Neural cell (in vitro differentiated cells): ENCODE results near the gene KIF1B. TPM values are rescaled to one million over a fixed set of nuclear protein-coding genes. Genes with fewer than 3 reads are reported as not detected.

Source experiments
- H2AFZ ChIP-seq: fragments of 200-600, 300-800 bp; sonication (generic), shearing (Covaris generic); 2 replicates; pipeline ENCODE4 v1.6.0; 2014; ENCODE audit warnings: low read depth, mild to moderate bottlenecking, antibody characterized with exemption, low read length, moderate library complexity
- H3F3A ChIP-seq: fragments of 200-600 bp; shearing (Covaris generic); 2 replicates; pipeline ENCODE4 v1.6.1; 2016; ENCODE audit warnings: mild to moderate bottlenecking, moderate library complexity, mixed read lengths, antibody characterized with exemption, low read length; ENCODE audit not compliant: insufficient read depth, poor library complexity, severe bottlenecking
- H3K27ac ChIP-seq: fragments of 200-600, 300-800 bp; sonication (generic), shearing (Covaris generic); 2 replicates; pipeline ENCODE4 v1.5.1; 2014; ENCODE audit warnings: mild to moderate bottlenecking, low read length, moderate library complexity
- H3K27me3 ChIP-seq: fragments of 300-800, 200-600 bp; sonication (generic), shearing (Covaris generic); 2 replicates; pipeline ENCODE4 v1.6.0; 2014; ENCODE audit warnings: mild to moderate bottlenecking, low read depth, low read length, moderate library complexity; ENCODE audit not compliant: insufficient read depth
- H3K36me3 ChIP-seq: fragments of 300-800, 200-600 bp; sonication (generic), shearing (Covaris generic); 2 replicates; pipeline ENCODE4 v1.5.1; 2014; ENCODE audit warnings: mild to moderate bottlenecking, antibody characterized with exemption, low read length, moderate library complexity; ENCODE audit not compliant: insufficient read depth
- H3K4me2 ChIP-seq: fragments of 300-800, 200-600 bp; sonication (generic), shearing (Covaris generic); 2 replicates; pipeline ENCODE4 v1.6.0; 2014; ENCODE audit warnings: mild to moderate bottlenecking, low read length
- H3K4me3 ChIP-seq: fragments of 300-800, 200-600 bp; sonication (generic), shearing (Covaris generic); 2 replicates; pipeline ENCODE4 v1.5.1; 2014; ENCODE audit warnings: mild to moderate bottlenecking, low read length, moderate library complexity
- H3K79me2 ChIP-seq: fragments of 200-600 bp; shearing (Covaris generic); replicated peaks from 2 replicates; pipeline ENCODE4 v1.6.0; 2014; ENCODE audit warnings: mild to moderate bottlenecking, low read length, moderate library complexity; ENCODE audit not compliant: insufficient read depth
- H3K9ac ChIP-seq: fragments of 300-800, 200-600 bp; sonication (generic), shearing (Covaris generic); 2 replicates; pipeline ENCODE4 v1.6.1; 2016; ENCODE audit warnings: mild to moderate bottlenecking, low read length, mixed read lengths
- H3K9me2 ChIP-seq: fragments of 200-600 bp; shearing (Covaris generic); 2 replicates; pipeline ENCODE4 v1.6.1; 2016; ENCODE audit warnings: mild to moderate bottlenecking, low read length, mixed read lengths; ENCODE audit not compliant: insufficient read depth
- H3K9me3 ChIP-seq: fragments of 200-600, 300-800 bp; sonication (generic), shearing (Covaris generic); 2 replicates; pipeline ENCODE4 v1.6.1; 2016; ENCODE audit warnings: mild to moderate bottlenecking, mixed run types, low read length, moderate library complexity, mixed read lengths
- H4K20me1 ChIP-seq: fragments of 200-600 bp; shearing (Covaris generic); 2 replicates; pipeline ENCODE4 v1.6.1; 2016; ENCODE audit warnings: mild to moderate bottlenecking, mixed run types; ENCODE audit not compliant: insufficient read depth
- EP300 ChIP-seq: fragments of 450-650 bp; conservative IDR thresholded peaks from 2 replicates; pipeline ENCODE4 v1.6.1; 2014; ENCODE audit warnings: antibody characterized with exemption, mild to moderate bottlenecking, moderate library complexity; ENCODE audit not compliant: poor library complexity, severe bottlenecking
- EZH2 ChIP-seq: fragments of 200-600, 300-800 bp; shearing (Covaris generic), sonication (generic); IDR thresholded peaks from 2 replicates; pipeline ENCODE4 v1.6.1; 2014; ENCODE audit warnings: antibody characterized with exemption, low read length, borderline replicate concordance, mild to moderate bottlenecking; ENCODE audit not compliant: insufficient read depth, poor library complexity, severe bottlenecking
- MXI1 ChIP-seq: fragments of 450-650 bp; conservative IDR thresholded peaks from 2 replicates; pipeline ENCODE4 v1.6.1; 2014; ENCODE audit warnings: antibody characterized with exemption, mild to moderate bottlenecking; ENCODE audit not compliant: poor library complexity, severe bottlenecking
- POLR2AphosphoS5 ChIP-seq: IDR thresholded peaks from 2 replicates; pipeline ENCODE4 v1.6.1; 2012
- RAD21 ChIP-seq: fragments of 450-650 bp; conservative IDR thresholded peaks from 2 replicates; pipeline ENCODE4 v1.6.1; 2014; ENCODE audit warnings: antibody characterized with exemption, mild to moderate bottlenecking, moderate library complexity
- SMC3 ChIP-seq: fragments of 450-650 bp; conservative IDR thresholded peaks from 2 replicates; pipeline ENCODE4 v1.6.1; 2014; ENCODE audit warnings: antibody characterized with exemption, mild to moderate bottlenecking, moderate library complexity; ENCODE audit not compliant: poor library complexity
- TAF1 ChIP-seq: IDR thresholded peaks from 2 replicates; pipeline ENCODE4 v1.6.1; 2012; ENCODE audit warnings: low read depth
- polyA plus RNA-seq: library from polyadenylated mRNA; depleted of rRNA; stranded (reverse); fragments of >200 nt; gene quantifications from 2 replicates; pipeline ENCODE4 v1.2.3, GENCODE V29; 2014
- TF ChIP-seq, protein P1 (sequence below): fragments of 450-650 bp; IDR thresholded peaks from 2 replicates; pipeline ENCODE4 v1.5.1; 2014; ENCODE audit warnings: antibody characterized with exemption, mild to moderate bottlenecking, moderate library complexity; ENCODE audit not compliant: poor library complexity, severe bottlenecking
- TF ChIP-seq, protein P2 (sequence below): IDR thresholded peaks from 2 replicates; pipeline ENCODE4 v1.6.1; 2012; ENCODE audit warnings: borderline replicate concordance

Gene KIF1B
- polyA plus RNA-seq, 1 donor from 2014 or later = 76.4 TPM

DNA sequence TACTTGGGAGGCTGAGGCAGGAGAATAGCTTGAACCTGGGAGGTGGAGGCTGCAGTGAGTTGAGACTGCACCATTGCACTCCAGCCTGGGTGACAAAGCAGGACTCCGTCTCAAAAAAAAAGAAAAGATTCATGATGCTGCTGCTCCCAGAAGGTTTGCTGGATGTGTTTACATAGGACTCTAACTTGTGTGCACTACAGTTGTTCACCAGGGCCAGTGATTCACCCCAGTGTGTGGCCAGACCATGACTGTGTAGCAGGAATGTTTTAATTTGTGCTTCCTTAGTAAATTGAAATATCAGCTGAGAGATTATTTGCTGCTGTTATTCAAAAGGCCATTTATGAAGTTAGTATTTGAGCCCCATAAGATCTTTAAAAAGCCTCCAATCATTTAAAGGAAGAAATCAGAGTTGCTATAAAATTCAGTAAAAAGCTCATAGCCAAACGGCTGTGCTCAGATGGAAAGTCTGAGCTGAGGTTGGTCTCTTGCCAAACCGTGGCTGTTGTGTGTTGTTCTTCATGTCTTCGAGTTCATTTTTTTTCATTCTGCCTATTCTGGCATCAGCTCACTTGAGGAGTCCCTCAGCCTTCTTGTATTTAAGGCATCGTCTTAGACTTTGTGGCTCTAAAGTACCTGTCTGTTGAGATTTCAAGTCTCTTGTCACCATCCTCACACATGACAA lies 170.4 kb downstream of the KIF1B start:
- no peaks in the 10 kb centered on the region for H3K9me3 ChIP-seq
- peaks cover 6% of the 10 kb centered on the region for H3K36me3 ChIP-seq
- no peaks in the 10 kb centered on the region for H3K79me2 ChIP-seq
- no peak for TF ChIP-seq EZH2
- no peak for TF ChIP-seq TAF1
- TF ChIP-seq, protein P1, sequence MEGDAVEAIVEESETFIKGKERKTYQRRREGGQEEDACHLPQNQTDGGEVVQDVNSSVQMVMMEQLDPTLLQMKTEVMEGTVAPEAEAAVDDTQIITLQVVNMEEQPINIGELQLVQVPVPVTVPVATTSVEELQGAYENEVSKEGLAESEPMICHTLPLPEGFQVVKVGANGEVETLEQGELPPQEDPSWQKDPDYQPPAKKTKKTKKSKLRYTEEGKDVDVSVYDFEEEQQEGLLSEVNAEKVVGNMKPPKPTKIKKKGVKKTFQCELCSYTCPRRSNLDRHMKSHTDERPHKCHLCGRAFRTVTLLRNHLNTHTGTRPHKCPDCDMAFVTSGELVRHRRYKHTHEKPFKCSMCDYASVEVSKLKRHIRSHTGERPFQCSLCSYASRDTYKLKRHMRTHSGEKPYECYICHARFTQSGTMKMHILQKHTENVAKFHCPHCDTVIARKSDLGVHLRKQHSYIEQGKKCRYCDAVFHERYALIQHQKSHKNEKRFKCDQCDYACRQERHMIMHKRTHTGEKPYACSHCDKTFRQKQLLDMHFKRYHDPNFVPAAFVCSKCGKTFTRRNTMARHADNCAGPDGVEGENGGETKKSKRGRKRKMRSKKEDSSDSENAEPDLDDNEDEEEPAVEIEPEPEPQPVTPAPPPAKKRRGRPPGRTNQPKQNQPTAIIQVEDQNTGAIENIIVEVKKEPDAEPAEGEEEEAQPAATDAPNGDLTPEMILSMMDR = no peak
- TF ChIP-seq, protein P2, sequence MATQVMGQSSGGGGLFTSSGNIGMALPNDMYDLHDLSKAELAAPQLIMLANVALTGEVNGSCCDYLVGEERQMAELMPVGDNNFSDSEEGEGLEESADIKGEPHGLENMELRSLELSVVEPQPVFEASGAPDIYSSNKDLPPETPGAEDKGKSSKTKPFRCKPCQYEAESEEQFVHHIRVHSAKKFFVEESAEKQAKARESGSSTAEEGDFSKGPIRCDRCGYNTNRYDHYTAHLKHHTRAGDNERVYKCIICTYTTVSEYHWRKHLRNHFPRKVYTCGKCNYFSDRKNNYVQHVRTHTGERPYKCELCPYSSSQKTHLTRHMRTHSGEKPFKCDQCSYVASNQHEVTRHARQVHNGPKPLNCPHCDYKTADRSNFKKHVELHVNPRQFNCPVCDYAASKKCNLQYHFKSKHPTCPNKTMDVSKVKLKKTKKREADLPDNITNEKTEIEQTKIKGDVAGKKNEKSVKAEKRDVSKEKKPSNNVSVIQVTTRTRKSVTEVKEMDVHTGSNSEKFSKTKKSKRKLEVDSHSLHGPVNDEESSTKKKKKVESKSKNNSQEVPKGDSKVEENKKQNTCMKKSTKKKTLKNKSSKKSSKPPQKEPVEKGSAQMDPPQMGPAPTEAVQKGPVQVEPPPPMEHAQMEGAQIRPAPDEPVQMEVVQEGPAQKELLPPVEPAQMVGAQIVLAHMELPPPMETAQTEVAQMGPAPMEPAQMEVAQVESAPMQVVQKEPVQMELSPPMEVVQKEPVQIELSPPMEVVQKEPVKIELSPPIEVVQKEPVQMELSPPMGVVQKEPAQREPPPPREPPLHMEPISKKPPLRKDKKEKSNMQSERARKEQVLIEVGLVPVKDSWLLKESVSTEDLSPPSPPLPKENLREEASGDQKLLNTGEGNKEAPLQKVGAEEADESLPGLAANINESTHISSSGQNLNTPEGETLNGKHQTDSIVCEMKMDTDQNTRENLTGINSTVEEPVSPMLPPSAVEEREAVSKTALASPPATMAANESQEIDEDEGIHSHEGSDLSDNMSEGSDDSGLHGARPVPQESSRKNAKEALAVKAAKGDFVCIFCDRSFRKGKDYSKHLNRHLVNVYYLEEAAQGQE = no peak
- TF ChIP-seq RAD21 = no peak
- no peak for TF ChIP-seq SMC3
- TF ChIP-seq POLR2AphosphoS5 = no peak
- no peak for TF ChIP-seq EP300
- TF ChIP-seq MXI1 = no peak
- H4K20me1 ChIP-seq = no peaks in the 10 kb centered on the region
- H2AFZ ChIP-seq = no peak overlapping the region
- no peak overlapping the region for H3K27ac ChIP-seq
- no peak overlapping the region for H3K4me3 ChIP-seq
- H3F3A ChIP-seq = no peaks in the 10 kb centered on the region
- H3K4me2 ChIP-seq = no peak overlapping the region
- H3K27me3 ChIP-seq = no peaks in the 10 kb centered on the region
- H3K9me2 ChIP-seq = no peaks in the 10 kb centered on the region
- H3K9ac ChIP-seq = no peak overlapping the region

DNA sequence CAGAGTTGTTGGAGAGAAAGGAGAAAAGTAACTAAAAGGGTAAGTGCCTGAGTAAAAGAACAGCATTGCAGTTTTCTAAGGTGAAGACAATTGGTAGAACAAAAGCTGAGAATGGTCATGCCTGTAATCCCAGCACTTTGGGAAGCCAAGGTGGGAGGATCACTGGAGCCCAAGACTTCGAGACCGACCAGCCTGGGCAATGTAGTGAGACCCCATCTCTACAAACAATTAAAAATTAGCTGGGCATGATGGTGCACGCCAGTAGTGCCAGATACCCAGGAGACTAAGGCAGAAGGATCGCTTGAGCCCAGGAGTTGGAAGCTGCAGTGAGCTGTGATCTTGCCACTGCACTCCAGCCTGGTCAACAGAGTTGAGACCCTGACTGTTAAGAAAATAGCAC lies 173.3 kb downstream of the KIF1B start:
- Histone ChIP-seq H4K20me1 (no peaks in the 10 kb centered on the region), H3K9me3 (no peaks in the 10 kb centered on the region), H3K27me3 (no peaks in the 10 kb centered on the region), H3K4me2 (no peak overlapping the region), H3K27ac (no peak overlapping the region), H3K9ac (no peak overlapping the region), H3F3A (no peaks in the 10 kb centered on the region), H2AFZ (no peak overlapping the region), H3K4me3 (no peak overlapping the region), H3K9me2 (no peaks in the 10 kb centered on the region), H3K36me3 (peaks cover 6% of the 10 kb centered on the region), H3K79me2 (no peaks in the 10 kb centered on the region)
- TF ChIP-seq TAF1 (no peak), RAD21 (no peak), POLR2AphosphoS5 (no peak), EP300 (no peak), EZH2 (no peak), MXI1 (no peak)
- TF ChIP-seq, protein P2 = no peak
- TF ChIP-seq, protein P1 = no peak
